Measurements from ENCODE around the gene LPP. TPM values are rescaled to one million over a fixed set of nuclear protein-coding genes. Genes with fewer than 3 reads are reported as not detected.

The LPP gene
- total RNA-seq, 1 donor: 196 TPM

GRCh38 chr3:188286087-188286513 is 132.1 kb downstream of the LPP start:
- no peak overlapping the region for H3K4me3 ChIP-seq (ENCODE audit: low read depth, low read length)
- peak; percentile 96 for DNase-seq (ENCODE audit: low read depth)
- no peak for TF ChIP-seq CTCF (IDR thresholded peaks at IDR 0.05; ENCODE audit: insufficient read depth, low read depth, low read length)

GRCh38 chr3:188287339-188287738 is 133.4 kb downstream of the LPP start:
- no peak overlapping the region for H3K4me3 ChIP-seq (ENCODE audit: low read depth, low read length)
- TF ChIP-seq CTCF (IDR thresholded peaks at IDR 0.05; ENCODE audit: insufficient read depth, low read depth, low read length): no peak
- DNase-seq (ENCODE audit: low read depth): no peak

GRCh38 chr3:188287762-188288505 is 134.0 kb downstream of the LPP start:
- H3K4me3 ChIP-seq (ENCODE audit: low read depth, low read length): no peak overlapping the region
- no peak for DNase-seq (ENCODE audit: low read depth)
- no peak for TF ChIP-seq CTCF (IDR thresholded peaks at IDR 0.05; ENCODE audit: insufficient read depth, low read depth, low read length)

GRCh38 chr3:188292251-188292650 is 138.3 kb downstream of the LPP start:
- no peak overlapping the region for H3K4me3 ChIP-seq (ENCODE audit: low read depth, low read length)
- DNase-seq (ENCODE audit: low read depth): no peak
- no peak for TF ChIP-seq CTCF (IDR thresholded peaks at IDR 0.05; ENCODE audit: insufficient read depth, low read depth, low read length)

GRCh38 chr3:188292827-188293226 is 138.9 kb downstream of the LPP start:
- H3K4me3 ChIP-seq (ENCODE audit: low read depth, low read length): no peak overlapping the region
- DNase-seq (ENCODE audit: low read depth): no peak

GRCh38 chr3:188294113-188294512 is 140.2 kb downstream of the LPP start:
- peak; percentile 61 for DNase-seq (ENCODE audit: low read depth)
- no peak overlapping the region for H3K4me3 ChIP-seq (ENCODE audit: low read depth, low read length)
- no peak for TF ChIP-seq CTCF (IDR thresholded peaks at IDR 0.05; ENCODE audit: insufficient read depth, low read depth, low read length)

More at GRCh38 chr3:188292827-188293226, 138.9 kb downstream of the LPP start:
- TF ChIP-seq CTCF (IDR thresholded peaks at IDR 0.05; ENCODE audit: insufficient read depth, low read depth, low read length): no peak
